ENCODE data around the gene CSAG2.
"Not testable (repeated sequence)": the region's sequence is repeated elsewhere in the genome, so short reads cannot be mapped to it uniquely, and the experiment has no call there.

DNA sequence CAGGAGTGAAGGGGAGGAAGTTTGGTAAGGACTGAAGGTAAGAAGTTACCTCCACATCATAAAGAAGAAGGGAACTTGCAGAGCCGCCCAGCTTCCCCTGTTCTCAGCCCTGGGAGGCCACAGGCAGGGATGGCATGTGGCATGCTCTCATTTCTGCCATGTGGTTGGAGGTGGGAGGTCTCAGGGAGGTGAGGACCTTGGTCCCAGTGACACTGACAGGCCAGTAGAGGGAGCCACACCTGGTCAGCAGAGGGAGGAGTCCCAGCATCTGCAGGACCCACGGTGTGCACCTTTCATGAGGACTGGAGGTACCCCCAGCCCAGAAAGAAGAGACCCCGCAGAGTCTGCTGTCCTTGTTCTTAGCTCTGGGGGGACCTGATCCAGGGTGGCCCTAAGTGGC is 28.1 kb downstream of the CSAG2 start:
- TF ChIP-seq, protein P1, sequence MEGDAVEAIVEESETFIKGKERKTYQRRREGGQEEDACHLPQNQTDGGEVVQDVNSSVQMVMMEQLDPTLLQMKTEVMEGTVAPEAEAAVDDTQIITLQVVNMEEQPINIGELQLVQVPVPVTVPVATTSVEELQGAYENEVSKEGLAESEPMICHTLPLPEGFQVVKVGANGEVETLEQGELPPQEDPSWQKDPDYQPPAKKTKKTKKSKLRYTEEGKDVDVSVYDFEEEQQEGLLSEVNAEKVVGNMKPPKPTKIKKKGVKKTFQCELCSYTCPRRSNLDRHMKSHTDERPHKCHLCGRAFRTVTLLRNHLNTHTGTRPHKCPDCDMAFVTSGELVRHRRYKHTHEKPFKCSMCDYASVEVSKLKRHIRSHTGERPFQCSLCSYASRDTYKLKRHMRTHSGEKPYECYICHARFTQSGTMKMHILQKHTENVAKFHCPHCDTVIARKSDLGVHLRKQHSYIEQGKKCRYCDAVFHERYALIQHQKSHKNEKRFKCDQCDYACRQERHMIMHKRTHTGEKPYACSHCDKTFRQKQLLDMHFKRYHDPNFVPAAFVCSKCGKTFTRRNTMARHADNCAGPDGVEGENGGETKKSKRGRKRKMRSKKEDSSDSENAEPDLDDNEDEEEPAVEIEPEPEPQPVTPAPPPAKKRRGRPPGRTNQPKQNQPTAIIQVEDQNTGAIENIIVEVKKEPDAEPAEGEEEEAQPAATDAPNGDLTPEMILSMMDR (IDR thresholded peaks at IDR 0.05) = not testable (repeated sequence)
- not testable (repeated sequence) for TF ChIP-seq RFX5 (IDR thresholded peaks at IDR 0.05; ENCODE audit: low read length); SMC3 (IDR thresholded peaks at IDR 0.05; ENCODE audit: low read depth, low read length); POLR2AphosphoS5 (IDR thresholded peaks at IDR 0.05; ENCODE audit: low read depth, low read length); EP300 (IDR thresholded peaks at IDR 0.05; ENCODE audit: borderline replicate concordance in 1 of 2, low read depth in 1 of 2, low read length in 1 of 2); CHD2 (IDR thresholded peaks at IDR 0.05; ENCODE audit: low read length, partially characterized antibody)
- TF ChIP-seq, protein P2, sequence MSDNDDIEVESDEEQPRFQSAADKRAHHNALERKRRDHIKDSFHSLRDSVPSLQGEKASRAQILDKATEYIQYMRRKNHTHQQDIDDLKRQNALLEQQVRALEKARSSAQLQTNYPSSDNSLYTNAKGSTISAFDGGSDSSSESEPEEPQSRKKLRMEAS (IDR thresholded peaks at IDR 0.05; ENCODE audit: low read depth) = not testable (repeated sequence)
- TF ChIP-seq, protein P3, sequence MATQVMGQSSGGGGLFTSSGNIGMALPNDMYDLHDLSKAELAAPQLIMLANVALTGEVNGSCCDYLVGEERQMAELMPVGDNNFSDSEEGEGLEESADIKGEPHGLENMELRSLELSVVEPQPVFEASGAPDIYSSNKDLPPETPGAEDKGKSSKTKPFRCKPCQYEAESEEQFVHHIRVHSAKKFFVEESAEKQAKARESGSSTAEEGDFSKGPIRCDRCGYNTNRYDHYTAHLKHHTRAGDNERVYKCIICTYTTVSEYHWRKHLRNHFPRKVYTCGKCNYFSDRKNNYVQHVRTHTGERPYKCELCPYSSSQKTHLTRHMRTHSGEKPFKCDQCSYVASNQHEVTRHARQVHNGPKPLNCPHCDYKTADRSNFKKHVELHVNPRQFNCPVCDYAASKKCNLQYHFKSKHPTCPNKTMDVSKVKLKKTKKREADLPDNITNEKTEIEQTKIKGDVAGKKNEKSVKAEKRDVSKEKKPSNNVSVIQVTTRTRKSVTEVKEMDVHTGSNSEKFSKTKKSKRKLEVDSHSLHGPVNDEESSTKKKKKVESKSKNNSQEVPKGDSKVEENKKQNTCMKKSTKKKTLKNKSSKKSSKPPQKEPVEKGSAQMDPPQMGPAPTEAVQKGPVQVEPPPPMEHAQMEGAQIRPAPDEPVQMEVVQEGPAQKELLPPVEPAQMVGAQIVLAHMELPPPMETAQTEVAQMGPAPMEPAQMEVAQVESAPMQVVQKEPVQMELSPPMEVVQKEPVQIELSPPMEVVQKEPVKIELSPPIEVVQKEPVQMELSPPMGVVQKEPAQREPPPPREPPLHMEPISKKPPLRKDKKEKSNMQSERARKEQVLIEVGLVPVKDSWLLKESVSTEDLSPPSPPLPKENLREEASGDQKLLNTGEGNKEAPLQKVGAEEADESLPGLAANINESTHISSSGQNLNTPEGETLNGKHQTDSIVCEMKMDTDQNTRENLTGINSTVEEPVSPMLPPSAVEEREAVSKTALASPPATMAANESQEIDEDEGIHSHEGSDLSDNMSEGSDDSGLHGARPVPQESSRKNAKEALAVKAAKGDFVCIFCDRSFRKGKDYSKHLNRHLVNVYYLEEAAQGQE (IDR thresholded peaks at IDR 0.05; ENCODE audit: low read depth, low read length) = not testable (repeated sequence)
